ENCODE results near the gene RBM33. TPM values are rescaled to one million over a fixed set of nuclear protein-coding genes. Genes with fewer than 3 reads are reported as not detected.

RBM33 gene
- polyA plus RNA-seq, 2 of the 4 experiments (the other 2 are of a cell fraction), result 21.7 to 21.9 TPM

GRCh38 chr7:155798673-155799439 lies 154.4 kb downstream of the RBM33 start (continued):
- TF ChIP-seq ATOH8 (CRISPR knock-in tag; IDR thresholded peaks at IDR 0.05; ENCODE audit: low read depth) (no peak), MYC (IDR thresholded peaks at IDR 0.05; ENCODE audit: borderline replicate concordance, low read length) (no peak), SREBF2 (IDR thresholded peaks at IDR 0.05) (no peak), HOXB5 (CRISPR knock-in tag; IDR thresholded peaks at IDR 0.05) (no peak), CBX2 (IDR thresholded peaks at IDR 0.05; ENCODE audit: borderline replicate concordance, low read depth) (no peak), CHD2 (IDR thresholded peaks at IDR 0.05; ENCODE audit: low read length, partially characterized antibody) (no peak)

- FAIRE-seq, result no peak
These were observed 155.1 kb downstream of the RBM33 start for GRCh38 chr7:155799514-155799913.

GRCh38 chr7:155800301-155800700 lies 155.8 kb downstream of the RBM33 start:
- H3K4me2 ChIP-seq, result no peak overlapping the region
- ChIA-PET POLR2A (no interaction called here), CTCF (interaction anchor here (1.5 to 3.2 kb wide), 3 partner anchors 964 to 1026 kb away, joined by 3 to 15 read pairs (median 6); no protein-coding TSS in a partner anchor)
- H3K27ac ChIP-seq, result no peak overlapping the region
- H3K4me1 ChIP-seq, result peaks cover 13% of the 10 kb centered on the region
- H3K4me3 ChIP-seq, result no peak overlapping the region
- no peak for DNase-seq (ENCODE audit: low read depth in 1 of 2, low spot score in 1 of 2)
- no peak for FAIRE-seq
- no peaks in the 10 kb centered on the region for H3K9me3 ChIP-seq
- ATAC-seq, result no peak
- WGBS (ENCODE audit: missing lambda C conversion rate), result 84% methylated on average over 11 of the region's 11 CpGs
- no peak for TF ChIP-seq CBX2 (IDR thresholded peaks at IDR 0.05; ENCODE audit: borderline replicate concordance, low read depth)
- no peak for TF ChIP-seq FOXS1 (CRISPR knock-in tag; IDR thresholded peaks at IDR 0.05)
- no peak for TF ChIP-seq HES2 (IDR thresholded peaks at IDR 0.05)
- no peak for TF ChIP-seq MAX (IDR thresholded peaks at IDR 0.05)
- no peak for TF ChIP-seq ZFP36 (IDR thresholded peaks at IDR 0.05; ENCODE audit: borderline replicate concordance, partially characterized antibody)
- TF ChIP-seq ZSCAN20 (CRISPR knock-in tag; IDR thresholded peaks at IDR 0.05), result no peak
- TF ChIP-seq FOSL2 (IDR thresholded peaks at IDR 0.05), result no peak
- TF ChIP-seq FOSL2 (CRISPR knock-in tag; IDR thresholded peaks at IDR 0.05), result no peak
- no peak for TF ChIP-seq FOSB (CRISPR knock-in tag; IDR thresholded peaks at IDR 0.05)
- TF ChIP-seq PHF8 (IDR thresholded peaks at IDR 0.05; ENCODE audit: borderline replicate concordance, low read depth), result no peak
- TF ChIP-seq JUNB (IDR thresholded peaks at IDR 0.05), result no peak
- TF ChIP-seq SMC3 (IDR thresholded peaks at IDR 0.05), result no peak
- no peak for TF ChIP-seq ATOH8 (CRISPR knock-in tag; IDR thresholded peaks at IDR 0.05; ENCODE audit: low read depth)
- no peak for TF ChIP-seq RAD21 (conservative IDR thresholded peaks at IDR 0.05 in 1 of 2, IDR thresholded peaks at IDR 0.05 in 1 of 2)
- no peak for TF ChIP-seq RFX5 (IDR thresholded peaks at IDR 0.05)

More at GRCh38 chr7:155799514-155799913, 155.1 kb downstream of the RBM33 start:
- TF ChIP-seq CTCF (IDR thresholded peaks at IDR 0.05) (no peak), CBX2 (IDR thresholded peaks at IDR 0.05; ENCODE audit: borderline replicate concordance, low read depth) (no peak), KDM5A (IDR thresholded peaks at IDR 0.05) (no peak), ELK1 (IDR thresholded peaks at IDR 0.05; ENCODE audit: low read depth, low read length) (no peak), ZC3H11A (IDR thresholded peaks at IDR 0.05) (no peak), TFCP2L1 (CRISPR knock-in tag; IDR thresholded peaks at IDR 0.05) (no peak), HES2 (IDR thresholded peaks at IDR 0.05) (no peak), JUNB (IDR thresholded peaks at IDR 0.05) (no peak)
- H3K9me3 ChIP-seq, result no peaks in the 10 kb centered on the region
- H3K4me3 ChIP-seq, result no peak overlapping the region
- CTCF ChIA-PET, result interaction anchor here (0.8 to 3.2 kb wide), 7 partner anchors 11 to 1027 kb away, joined by 3 to 15 read pairs (median 3); no protein-coding TSS in a partner anchor
- POLR2A ChIA-PET, result no interaction called here
- no peak overlapping the region for H3K4me2 ChIP-seq
- no peak overlapping the region for H3K27ac ChIP-seq
- DNase-seq (ENCODE audit: low read depth in 1 of 2, low spot score in 1 of 2), result no peak
- WGBS (ENCODE audit: missing lambda C conversion rate), result 76% methylated on average over 19 of the region's 19 CpGs
- H3K4me1 ChIP-seq, result peaks cover 9% of the 10 kb centered on the region
- ATAC-seq, result no peak

All from A549 (cell line).